22Rv1 (cell line): Measurements from ENCODE around the gene CNTN1.

Experiments
- CTCF ChIP-seq: fragments of 450-650 bp; IDR thresholded peaks from 2 replicates; pipeline ENCODE4 v1.5.1; 2017; ENCODE audit warnings: mild to moderate bottlenecking
- ZFX ChIP-seq: fragments of 450-650 bp; IDR thresholded peaks from 2 replicates; pipeline ENCODE4 v1.6.1; 2017; ENCODE audit warnings: antibody characterized with exemption, borderline replicate concordance

DNA sequence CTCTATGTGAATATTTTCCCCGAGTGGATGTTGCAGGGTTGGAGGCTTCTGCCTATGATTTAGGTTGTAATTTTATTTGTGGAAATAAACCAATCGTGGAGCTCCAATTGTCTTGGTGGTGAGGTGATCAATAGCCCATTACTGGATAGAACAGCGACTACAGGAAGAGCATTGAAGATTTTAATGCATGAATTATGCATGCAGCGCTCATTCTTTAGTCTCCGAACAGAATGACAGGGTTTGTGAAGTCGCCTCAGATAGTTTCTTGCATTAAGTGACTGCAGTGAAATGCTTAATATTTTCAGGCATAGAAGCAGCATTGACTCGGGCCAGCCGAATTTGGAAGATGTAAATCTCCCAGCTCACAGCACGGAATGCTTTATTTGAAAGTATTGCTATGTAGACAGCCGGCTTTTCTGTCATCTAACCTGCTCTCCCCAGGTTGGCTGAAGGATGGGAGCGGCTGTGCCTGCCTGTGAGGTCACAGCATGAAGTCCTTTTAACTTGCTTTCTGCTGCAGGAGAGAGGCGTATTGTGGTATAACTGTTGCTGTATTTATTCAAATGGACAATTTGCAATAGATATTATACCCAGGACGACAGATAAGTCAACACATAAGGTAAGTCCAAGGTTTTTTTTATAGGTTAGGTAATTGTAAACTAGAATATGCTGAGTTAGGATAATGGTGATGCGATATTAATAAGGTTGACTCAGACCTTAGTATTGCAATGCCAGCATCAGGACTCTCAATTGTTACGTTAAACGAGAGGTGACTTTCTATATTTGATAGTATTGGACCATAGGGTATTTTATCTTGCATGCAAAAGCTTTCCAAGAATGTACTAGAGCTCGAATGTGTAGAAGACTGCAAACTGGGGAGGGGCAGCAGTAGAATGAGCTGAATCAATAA, 135.7 kb downstream of the CNTN1 start:
- no peak for TF ChIP-seq CTCF
- TF ChIP-seq ZFX = no peak
